GM12878 (cell line): ENCODE measurements around the gene TOX2.

Experiments
- CBX5 ChIP-seq: sonication (generic); IDR thresholded peaks from 2 replicates; pipeline ENCODE4 v1.6.1; 2016; ENCODE audit warnings: low read depth, moderate library complexity, mild to moderate bottlenecking, inconsistent platforms
- TAF1 ChIP-seq: IDR thresholded peaks from 2 replicates; pipeline ENCODE4 v1.6.1; 2011; ENCODE audit warnings: mild to moderate bottlenecking, low read depth, low read length, borderline replicate concordance
- TF ChIP-seq, protein P1 (sequence below): IDR thresholded peaks from 2 replicates; pipeline ENCODE4 v1.6.1; 2012; ENCODE audit warnings: mild to moderate bottlenecking, low read depth, low read length
- TF ChIP-seq, protein P2 (sequence below), 3 experiments: IDR thresholded peaks in 2 of 3; conservative IDR thresholded peaks in 1 of 3; 2 replicates each; pipeline ENCODE4 v1.5.1; 2011; ENCODE audit warnings: low read depth in 3 of 3, low read length in 3 of 3, mild to moderate bottlenecking in 3 of 3, control low read depth in 2 of 3, moderate library complexity in 2 of 3, inconsistent platforms in 1 of 3, mixed read lengths in 1 of 3; ENCODE audit not compliant: control insufficient read depth in 2 of 3, insufficient read depth in 1 of 3; ENCODE audit errors: extremely low read depth in 1 of 3

- TF ChIP-seq, protein P1, sequence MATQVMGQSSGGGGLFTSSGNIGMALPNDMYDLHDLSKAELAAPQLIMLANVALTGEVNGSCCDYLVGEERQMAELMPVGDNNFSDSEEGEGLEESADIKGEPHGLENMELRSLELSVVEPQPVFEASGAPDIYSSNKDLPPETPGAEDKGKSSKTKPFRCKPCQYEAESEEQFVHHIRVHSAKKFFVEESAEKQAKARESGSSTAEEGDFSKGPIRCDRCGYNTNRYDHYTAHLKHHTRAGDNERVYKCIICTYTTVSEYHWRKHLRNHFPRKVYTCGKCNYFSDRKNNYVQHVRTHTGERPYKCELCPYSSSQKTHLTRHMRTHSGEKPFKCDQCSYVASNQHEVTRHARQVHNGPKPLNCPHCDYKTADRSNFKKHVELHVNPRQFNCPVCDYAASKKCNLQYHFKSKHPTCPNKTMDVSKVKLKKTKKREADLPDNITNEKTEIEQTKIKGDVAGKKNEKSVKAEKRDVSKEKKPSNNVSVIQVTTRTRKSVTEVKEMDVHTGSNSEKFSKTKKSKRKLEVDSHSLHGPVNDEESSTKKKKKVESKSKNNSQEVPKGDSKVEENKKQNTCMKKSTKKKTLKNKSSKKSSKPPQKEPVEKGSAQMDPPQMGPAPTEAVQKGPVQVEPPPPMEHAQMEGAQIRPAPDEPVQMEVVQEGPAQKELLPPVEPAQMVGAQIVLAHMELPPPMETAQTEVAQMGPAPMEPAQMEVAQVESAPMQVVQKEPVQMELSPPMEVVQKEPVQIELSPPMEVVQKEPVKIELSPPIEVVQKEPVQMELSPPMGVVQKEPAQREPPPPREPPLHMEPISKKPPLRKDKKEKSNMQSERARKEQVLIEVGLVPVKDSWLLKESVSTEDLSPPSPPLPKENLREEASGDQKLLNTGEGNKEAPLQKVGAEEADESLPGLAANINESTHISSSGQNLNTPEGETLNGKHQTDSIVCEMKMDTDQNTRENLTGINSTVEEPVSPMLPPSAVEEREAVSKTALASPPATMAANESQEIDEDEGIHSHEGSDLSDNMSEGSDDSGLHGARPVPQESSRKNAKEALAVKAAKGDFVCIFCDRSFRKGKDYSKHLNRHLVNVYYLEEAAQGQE = no peak
- TF ChIP-seq, protein P2, sequence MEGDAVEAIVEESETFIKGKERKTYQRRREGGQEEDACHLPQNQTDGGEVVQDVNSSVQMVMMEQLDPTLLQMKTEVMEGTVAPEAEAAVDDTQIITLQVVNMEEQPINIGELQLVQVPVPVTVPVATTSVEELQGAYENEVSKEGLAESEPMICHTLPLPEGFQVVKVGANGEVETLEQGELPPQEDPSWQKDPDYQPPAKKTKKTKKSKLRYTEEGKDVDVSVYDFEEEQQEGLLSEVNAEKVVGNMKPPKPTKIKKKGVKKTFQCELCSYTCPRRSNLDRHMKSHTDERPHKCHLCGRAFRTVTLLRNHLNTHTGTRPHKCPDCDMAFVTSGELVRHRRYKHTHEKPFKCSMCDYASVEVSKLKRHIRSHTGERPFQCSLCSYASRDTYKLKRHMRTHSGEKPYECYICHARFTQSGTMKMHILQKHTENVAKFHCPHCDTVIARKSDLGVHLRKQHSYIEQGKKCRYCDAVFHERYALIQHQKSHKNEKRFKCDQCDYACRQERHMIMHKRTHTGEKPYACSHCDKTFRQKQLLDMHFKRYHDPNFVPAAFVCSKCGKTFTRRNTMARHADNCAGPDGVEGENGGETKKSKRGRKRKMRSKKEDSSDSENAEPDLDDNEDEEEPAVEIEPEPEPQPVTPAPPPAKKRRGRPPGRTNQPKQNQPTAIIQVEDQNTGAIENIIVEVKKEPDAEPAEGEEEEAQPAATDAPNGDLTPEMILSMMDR (IDR thresholded peaks at IDR 0.05 in 2 of 3, conservative IDR thresholded peaks at IDR 0.05 in 1 of 3; ENCODE audit: control insufficient read depth in 2 of 3, extremely low read depth in 1 of 3, insufficient read depth in 1 of 3, low read depth in 3 of 3, low read length in 3 of 3) = no peak
- TF ChIP-seq CBX5 = no peak
- no peak for TF ChIP-seq TAF1
Observed at GRCh38 chr20:44031781-44032582, 117.3 kb downstream of the TOX2 start.
